ENCODE results near the gene TYW1B.
"Not testable (repeated sequence)": the region's sequence is repeated elsewhere in the genome, so short reads cannot be mapped to it uniquely, and the experiment has no call there.

DNA sequence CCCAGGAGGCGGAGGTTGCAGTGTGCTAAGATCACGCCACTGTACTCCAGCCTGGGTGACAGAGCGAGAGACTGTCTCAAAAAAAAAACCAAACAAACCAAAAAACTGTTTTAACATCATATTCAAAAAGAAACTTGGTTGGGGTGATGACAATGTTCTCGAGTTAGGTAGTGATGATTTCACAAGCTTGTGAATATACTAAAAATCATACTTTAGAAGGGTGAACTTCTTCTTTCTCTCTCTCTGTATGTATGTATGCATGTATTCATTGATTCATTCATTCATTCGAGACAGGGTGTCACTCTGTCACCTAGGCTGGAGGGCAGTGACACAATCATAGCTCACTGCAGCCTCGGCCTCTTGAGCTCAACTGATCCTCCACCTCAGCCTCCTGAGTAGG is 151.1 kb downstream of the TYW1B start:
- TF ChIP-seq, protein P1, sequence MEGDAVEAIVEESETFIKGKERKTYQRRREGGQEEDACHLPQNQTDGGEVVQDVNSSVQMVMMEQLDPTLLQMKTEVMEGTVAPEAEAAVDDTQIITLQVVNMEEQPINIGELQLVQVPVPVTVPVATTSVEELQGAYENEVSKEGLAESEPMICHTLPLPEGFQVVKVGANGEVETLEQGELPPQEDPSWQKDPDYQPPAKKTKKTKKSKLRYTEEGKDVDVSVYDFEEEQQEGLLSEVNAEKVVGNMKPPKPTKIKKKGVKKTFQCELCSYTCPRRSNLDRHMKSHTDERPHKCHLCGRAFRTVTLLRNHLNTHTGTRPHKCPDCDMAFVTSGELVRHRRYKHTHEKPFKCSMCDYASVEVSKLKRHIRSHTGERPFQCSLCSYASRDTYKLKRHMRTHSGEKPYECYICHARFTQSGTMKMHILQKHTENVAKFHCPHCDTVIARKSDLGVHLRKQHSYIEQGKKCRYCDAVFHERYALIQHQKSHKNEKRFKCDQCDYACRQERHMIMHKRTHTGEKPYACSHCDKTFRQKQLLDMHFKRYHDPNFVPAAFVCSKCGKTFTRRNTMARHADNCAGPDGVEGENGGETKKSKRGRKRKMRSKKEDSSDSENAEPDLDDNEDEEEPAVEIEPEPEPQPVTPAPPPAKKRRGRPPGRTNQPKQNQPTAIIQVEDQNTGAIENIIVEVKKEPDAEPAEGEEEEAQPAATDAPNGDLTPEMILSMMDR (IDR thresholded peaks at IDR 0.05; ENCODE audit: low read depth, low read length, poor library complexity, severe bottlenecking): not testable (repeated sequence)
- not testable (repeated sequence) for TF ChIP-seq EZH2phosphoT487 (IDR thresholded peaks at IDR 0.05; ENCODE audit: borderline replicate concordance, low read length)
